ENCODE measurements around the gene QPRT. TPM values are rescaled to one million over a fixed set of nuclear protein-coding genes. Genes with fewer than 3 reads are reported as not detected.
"Not testable (repeated sequence)": the region's sequence is repeated elsewhere in the genome, so short reads cannot be mapped to it uniquely, and the experiment has no call there.

Gene QPRT
- total RNA-seq, 2 experiments from 2014 or later, result 0.19 to 0.45 TPM

DNA sequence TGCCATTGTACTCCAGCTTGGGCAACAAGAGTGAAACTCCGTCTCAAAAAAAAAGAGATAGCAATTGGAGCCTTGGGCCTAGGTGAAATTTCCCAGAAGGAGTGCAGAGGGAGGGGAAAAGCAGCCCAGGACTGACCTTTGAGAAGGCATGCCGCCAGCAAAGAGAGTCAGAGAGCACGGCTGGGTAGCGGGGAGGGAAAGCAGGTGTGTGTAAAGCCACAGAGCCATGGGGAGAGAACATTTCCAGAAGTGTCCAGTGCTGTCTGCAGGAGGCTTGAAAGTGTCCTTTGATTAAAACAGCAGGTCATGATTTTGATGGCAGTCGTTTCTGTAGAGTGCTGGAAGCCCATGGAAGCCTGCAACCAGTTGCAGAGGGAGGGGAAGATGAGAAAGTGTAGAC lies 58.7 kb downstream of the QPRT start:
- H3K36me3 ChIP-seq (ENCODE audit: insufficient read depth, low read length), result peaks cover 16% of the 10 kb centered on the region
- Mint-ChIP-seq H3K4me1 (ENCODE audit: low read depth) (peaks cover 82% of the 10 kb centered on the region), H3K27me3 (no peaks in the 10 kb centered on the region), H3K9me3 (no peaks in the 10 kb centered on the region), H3K27ac (peak overlapping the region; percentile 98), H3K36me3 (ENCODE audit: low read depth) (peaks cover 37% of the 10 kb centered on the region), H3K4me3 (peak overlapping the region; percentile 21)
- peaks cover 0 to 1% of the 10 kb centered on the region in 2 experiments for H3K9me3 ChIP-seq (ENCODE audit: control insufficient read depth in 1 of 2, insufficient read depth in 1 of 2, low read length in 2 of 2)
- ChIA-PET POLR2A (interaction anchor here (0.7 to 3.0 kb wide), 9 partner anchors 10 to 53 kb away, joined by 3 to 58 read pairs (median 8); partner anchors contain the start of gene KIF22), CTCF (interaction anchor here (1.0 to 2.8 kb wide), 5 partner anchors 9 to 52 kb away, joined by 3 to 21 read pairs (median 4); partner anchors contain the start of gene KIF22)
- ATAC-seq (ENCODE audit: poor library complexity), result no peak
- H3K4me3 ChIP-seq (ENCODE audit: low read length), result no peak overlapping the region
- no peak for DNase-seq
- peaks cover 73% of the 10 kb centered on the region for H3K4me1 ChIP-seq (ENCODE audit: insufficient read depth, low read length)
- no peaks in the 10 kb centered on the region for H3K27me3 ChIP-seq (ENCODE audit: control insufficient read depth in 1 of 2, insufficient read depth in 2 of 2, low read length in 2 of 2)
- TF ChIP-seq, protein P1, sequence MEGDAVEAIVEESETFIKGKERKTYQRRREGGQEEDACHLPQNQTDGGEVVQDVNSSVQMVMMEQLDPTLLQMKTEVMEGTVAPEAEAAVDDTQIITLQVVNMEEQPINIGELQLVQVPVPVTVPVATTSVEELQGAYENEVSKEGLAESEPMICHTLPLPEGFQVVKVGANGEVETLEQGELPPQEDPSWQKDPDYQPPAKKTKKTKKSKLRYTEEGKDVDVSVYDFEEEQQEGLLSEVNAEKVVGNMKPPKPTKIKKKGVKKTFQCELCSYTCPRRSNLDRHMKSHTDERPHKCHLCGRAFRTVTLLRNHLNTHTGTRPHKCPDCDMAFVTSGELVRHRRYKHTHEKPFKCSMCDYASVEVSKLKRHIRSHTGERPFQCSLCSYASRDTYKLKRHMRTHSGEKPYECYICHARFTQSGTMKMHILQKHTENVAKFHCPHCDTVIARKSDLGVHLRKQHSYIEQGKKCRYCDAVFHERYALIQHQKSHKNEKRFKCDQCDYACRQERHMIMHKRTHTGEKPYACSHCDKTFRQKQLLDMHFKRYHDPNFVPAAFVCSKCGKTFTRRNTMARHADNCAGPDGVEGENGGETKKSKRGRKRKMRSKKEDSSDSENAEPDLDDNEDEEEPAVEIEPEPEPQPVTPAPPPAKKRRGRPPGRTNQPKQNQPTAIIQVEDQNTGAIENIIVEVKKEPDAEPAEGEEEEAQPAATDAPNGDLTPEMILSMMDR (IDR thresholded peaks at IDR 0.05), result no peak
- intact Hi-C loops (cut with DNase I, micrococcal nuclease), result loop anchor here (1.0 to 5.0 kb wide), 4 partner anchors 9 to 53 kb away; partner anchors contain the start of gene KIF22 (in 1 of the 2)
- H3K27ac ChIP-seq (ENCODE audit: low read depth in 1 of 2, low read length in 2 of 2), result peak overlapping the region; percentile 23 to 87

GRCh38 chr16:29738514-29738913 lies 59.5 kb downstream of the QPRT start:
- TF ChIP-seq, protein P1 (IDR thresholded peaks at IDR 0.05), result no peak
- peaks cover 85% of the 10 kb centered on the region for H3K4me1 Mint-ChIP-seq (ENCODE audit: low read depth)
- H3K4me3 ChIP-seq (ENCODE audit: low read length), result no peak overlapping the region
- peak overlapping the region; percentile 98 for H3K27ac Mint-ChIP-seq
- peaks cover 24% of the 10 kb centered on the region for H3K36me3 ChIP-seq (ENCODE audit: insufficient read depth, low read length)
- no peaks in the 10 kb centered on the region for H3K9me3 ChIP-seq (ENCODE audit: control insufficient read depth in 1 of 2, insufficient read depth in 1 of 2, low read length in 2 of 2)
- peaks cover 81% of the 10 kb centered on the region for H3K4me1 ChIP-seq (ENCODE audit: insufficient read depth, low read length)
- no peaks in the 10 kb centered on the region for H3K9me3 Mint-ChIP-seq
- peak overlapping the region; percentile 60 to 87 for H3K27ac ChIP-seq (ENCODE audit: low read depth in 1 of 2, low read length in 2 of 2)
- no peaks in the 10 kb centered on the region for H3K27me3 ChIP-seq (ENCODE audit: control insufficient read depth in 1 of 2, insufficient read depth in 2 of 2, low read length in 2 of 2)
- H3K27me3 Mint-ChIP-seq, result no peaks in the 10 kb centered on the region
- peak overlapping the region; percentile 43 for H3K4me3 Mint-ChIP-seq
- intact Hi-C loops (cut with DNase I, micrococcal nuclease), result loop anchor here (1.0 to 5.0 kb wide), 4 partner anchors 8 to 52 kb away; partner anchors contain the start of gene KIF22 (in 1 of the 2)
- peaks cover 45% of the 10 kb centered on the region for H3K36me3 Mint-ChIP-seq (ENCODE audit: low read depth)
- CTCF ChIA-PET, result interaction anchor here (0.7 to 2.8 kb wide), 11 partner anchors 9 to 69 kb away, joined by 3 to 21 read pairs (median 4); partner anchors contain the start of gene KIF22
- POLR2A ChIA-PET, result interaction anchor here (0.8 to 3.0 kb wide), 25 partner anchors 9 to 235 kb away, joined by 3 to 58 read pairs (median 5); partner anchors contain the start of genes KIF22, MAZ, PAGR1 and TAOK2
- ATAC-seq (ENCODE audit: poor library complexity) (peak; percentile 90), DNase-seq (peak in 13 of 14 experiments; percentile 37 to 91 (median 52))

- Mint-ChIP-seq H3K36me3 (ENCODE audit: low read depth) (peaks cover 57% of the 10 kb centered on the region), H3K27ac (peak overlapping the region; percentile 98), H3K4me1 (ENCODE audit: low read depth) (peaks cover 88% of the 10 kb centered on the region), H3K4me3 (peak overlapping the region; percentile 59)
- H3K27me3 ChIP-seq (ENCODE audit: control insufficient read depth in 1 of 2, insufficient read depth in 2 of 2, low read length in 2 of 2); H3K27ac ChIP-seq (ENCODE audit: low read depth in 1 of 2, low read length in 2 of 2); ATAC-seq (ENCODE audit: poor library complexity); H3K27me3 Mint-ChIP-seq; H3K4me3 ChIP-seq (ENCODE audit: low read length); DNase-seq; H3K9me3 ChIP-seq (ENCODE audit: control insufficient read depth in 1 of 2, insufficient read depth in 1 of 2, low read length in 2 of 2); H3K9me3 Mint-ChIP-seq: not testable (repeated sequence)
- POLR2A ChIA-PET, result interaction anchor here (1.8 to 3.0 kb wide), 5 partner anchors 16 to 51 kb away, joined by 5 to 58 read pairs (median 13); partner anchors contain the start of gene KIF22
- intact Hi-C loops (cut with DNase I, micrococcal nuclease), result loop anchor here (2.0 to 5.0 kb wide), 3 partner anchors 15 to 51 kb away; partner anchors contain the start of gene KIF22 (in 1 of the 2)
- CTCF ChIA-PET, result interaction anchor here (1.8 to 2.8 kb wide), 3 partner anchors 39 to 50 kb away, joined by 10 to 21 read pairs (median 17); partner anchors contain the start of gene KIF22
- peaks cover 38% of the 10 kb centered on the region for H3K36me3 ChIP-seq (ENCODE audit: insufficient read depth, low read length)
- H3K4me1 ChIP-seq (ENCODE audit: insufficient read depth, low read length), result peaks cover 91% of the 10 kb centered on the region
These were observed 61.1 kb downstream of the QPRT start for GRCh38 chr16:29739927-29740629.

DNA sequence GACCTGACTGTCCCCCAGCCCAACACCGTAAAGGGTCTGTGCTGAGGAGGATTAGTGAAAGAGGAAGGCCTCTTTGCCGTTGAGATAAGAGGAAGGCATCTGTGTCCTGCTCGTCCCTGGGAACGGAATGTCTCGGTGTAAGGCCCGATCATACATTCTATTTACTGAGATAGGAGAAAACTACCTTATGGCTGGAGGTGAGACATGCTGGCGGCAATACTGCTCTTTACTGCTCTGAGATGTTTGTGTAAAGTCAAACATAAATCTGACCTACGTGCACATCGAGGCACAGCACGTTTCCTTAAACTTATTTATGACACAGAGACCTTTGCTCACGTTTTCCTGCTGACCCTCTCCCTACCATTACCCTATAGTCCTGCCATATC lies 61.6 kb downstream of the QPRT start:
- H3K4me3 ChIP-seq (ENCODE audit: low read length); ATAC-seq (ENCODE audit: poor library complexity); H3K27me3 Mint-ChIP-seq; CTCF ChIA-PET; H3K27me3 ChIP-seq (ENCODE audit: control insufficient read depth in 1 of 2, insufficient read depth in 2 of 2, low read length in 2 of 2); DNase-seq; H3K9me3 ChIP-seq (ENCODE audit: control insufficient read depth in 1 of 2, insufficient read depth in 1 of 2, low read length in 2 of 2); intact Hi-C loops (cut with DNase I, micrococcal nuclease); H3K9me3 Mint-ChIP-seq: not testable (repeated sequence)
- Mint-ChIP-seq H3K4me1 (ENCODE audit: low read depth) (peaks cover 87% of the 10 kb centered on the region), H3K36me3 (ENCODE audit: low read depth) (peaks cover 62% of the 10 kb centered on the region), H3K4me3 (peak overlapping the region; percentile 59), H3K27ac (peak overlapping the region; percentile 98)
- Histone ChIP-seq H3K4me1 (ENCODE audit: insufficient read depth, low read length) (peaks cover 88% of the 10 kb centered on the region), H3K36me3 (ENCODE audit: insufficient read depth, low read length) (peaks cover 38% of the 10 kb centered on the region), H3K27ac (ENCODE audit: low read depth in 1 of 2, low read length in 2 of 2) (peak overlapping the region; percentile 39 to 67)
- POLR2A ChIA-PET, result interaction anchor here (1.4 kb wide), 2 partner anchors 9 to 49 kb away, joined by 7 to 10 read pairs; partner anchors contain the start of gene KIF22

Data from CD4-positive, alpha-beta T cell (primary cell).